GM06990 (cell line): Measurements from ENCODE around the gene SSR3.

Source experiments
- DNase-seq: peaks from one replicate; pipeline ENCODE4 v3.0.0-alpha.2; 2011; ENCODE audit not compliant: insufficient read length; ENCODE audit errors: extremely low read depth
- H3K27me3 ChIP-seq: replicated peaks from 2 replicates; pipeline ENCODE4 v1.6.0; 2011; ENCODE audit warnings: low read length; ENCODE audit not compliant: control insufficient read depth, insufficient read depth
- H3K36me3 ChIP-seq: 2 replicates; pipeline ENCODE4 v1.5.1; 2011; ENCODE audit warnings: low read length; ENCODE audit not compliant: control insufficient read depth, insufficient read depth
- H3K4me3 ChIP-seq: replicated peaks from 2 replicates; pipeline ENCODE4 v1.5.1; 2011; ENCODE audit warnings: low read depth, mild to moderate bottlenecking, control low read depth, low read length
- TF ChIP-seq, protein P1 (sequence below): IDR thresholded peaks from 2 replicates; pipeline ENCODE4 v1.5.1; 2011; ENCODE audit warnings: low read length, control low read depth, mild to moderate bottlenecking, inconsistent platforms; ENCODE audit not compliant: insufficient read depth, poor library complexity, severe bottlenecking

Gene SSR3

DNA sequence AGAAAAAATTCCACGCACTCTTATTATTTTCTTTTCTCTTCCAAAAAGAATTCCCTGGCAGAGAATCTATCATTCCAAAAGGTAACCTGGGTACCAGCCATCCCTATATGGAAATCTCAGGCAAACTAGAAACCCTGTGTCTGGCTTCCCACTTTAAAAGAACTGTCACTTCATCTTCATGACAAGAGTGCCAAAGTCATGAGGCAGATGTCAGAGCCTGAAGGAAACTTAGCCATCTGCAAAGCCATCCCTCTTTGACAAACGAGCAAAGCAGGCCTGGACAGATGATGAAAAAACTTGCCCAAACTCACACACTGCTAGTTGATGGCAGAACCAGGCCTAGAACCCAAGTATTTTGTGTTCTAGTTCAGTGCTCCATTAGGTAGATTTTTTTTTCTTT, 15.9 kb downstream of the SSR3 start:
- TF ChIP-seq, protein P1, sequence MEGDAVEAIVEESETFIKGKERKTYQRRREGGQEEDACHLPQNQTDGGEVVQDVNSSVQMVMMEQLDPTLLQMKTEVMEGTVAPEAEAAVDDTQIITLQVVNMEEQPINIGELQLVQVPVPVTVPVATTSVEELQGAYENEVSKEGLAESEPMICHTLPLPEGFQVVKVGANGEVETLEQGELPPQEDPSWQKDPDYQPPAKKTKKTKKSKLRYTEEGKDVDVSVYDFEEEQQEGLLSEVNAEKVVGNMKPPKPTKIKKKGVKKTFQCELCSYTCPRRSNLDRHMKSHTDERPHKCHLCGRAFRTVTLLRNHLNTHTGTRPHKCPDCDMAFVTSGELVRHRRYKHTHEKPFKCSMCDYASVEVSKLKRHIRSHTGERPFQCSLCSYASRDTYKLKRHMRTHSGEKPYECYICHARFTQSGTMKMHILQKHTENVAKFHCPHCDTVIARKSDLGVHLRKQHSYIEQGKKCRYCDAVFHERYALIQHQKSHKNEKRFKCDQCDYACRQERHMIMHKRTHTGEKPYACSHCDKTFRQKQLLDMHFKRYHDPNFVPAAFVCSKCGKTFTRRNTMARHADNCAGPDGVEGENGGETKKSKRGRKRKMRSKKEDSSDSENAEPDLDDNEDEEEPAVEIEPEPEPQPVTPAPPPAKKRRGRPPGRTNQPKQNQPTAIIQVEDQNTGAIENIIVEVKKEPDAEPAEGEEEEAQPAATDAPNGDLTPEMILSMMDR: no peak
- peaks cover 8% of the 10 kb centered on the region for H3K36me3 ChIP-seq
- no peak overlapping the region for H3K4me3 ChIP-seq
- DNase-seq: no peak
- H3K27me3 ChIP-seq: no peaks in the 10 kb centered on the region

DNA sequence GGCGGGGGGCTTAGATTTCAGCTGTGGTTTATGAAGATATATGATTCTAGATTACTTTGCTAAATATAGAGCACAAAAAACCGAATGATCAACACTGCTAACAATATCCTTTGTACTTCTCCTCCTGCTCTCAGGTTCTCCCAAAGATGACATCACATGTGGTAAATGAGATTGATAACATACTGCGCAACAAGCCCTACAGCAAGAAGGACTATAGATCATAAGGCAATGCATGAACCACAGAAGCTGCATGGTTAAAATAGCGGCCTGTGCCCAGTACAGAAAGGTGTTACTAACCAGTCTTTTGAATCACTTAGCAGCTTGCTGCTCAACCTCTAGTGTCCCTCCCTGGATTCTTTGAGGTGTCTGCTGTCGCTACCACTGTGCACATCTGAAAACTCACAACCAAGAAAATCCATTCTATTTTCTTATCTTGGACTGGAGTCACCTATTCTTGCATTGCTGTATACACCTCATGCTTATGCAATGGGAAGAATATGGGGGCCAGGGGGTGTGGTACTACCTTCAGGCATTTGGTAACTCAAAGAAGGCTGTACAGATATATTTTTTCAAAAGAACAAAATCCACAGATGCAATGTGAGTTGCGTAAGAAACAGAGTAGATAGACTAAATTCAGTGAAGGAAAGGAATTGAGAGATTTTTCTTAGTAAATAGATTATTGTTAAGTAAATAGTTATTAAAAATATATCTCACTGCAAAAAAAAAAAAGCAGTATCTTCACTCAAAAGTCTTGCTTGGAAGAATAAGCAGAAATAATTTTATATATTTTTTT, 18.2 kb downstream of the SSR3 start:
- no peak overlapping the region for H3K4me3 ChIP-seq
- no peak for DNase-seq
- H3K27me3 ChIP-seq: no peaks in the 10 kb centered on the region
- H3K36me3 ChIP-seq: peaks cover 2% of the 10 kb centered on the region
- TF ChIP-seq, protein P1: no peak

DNA sequence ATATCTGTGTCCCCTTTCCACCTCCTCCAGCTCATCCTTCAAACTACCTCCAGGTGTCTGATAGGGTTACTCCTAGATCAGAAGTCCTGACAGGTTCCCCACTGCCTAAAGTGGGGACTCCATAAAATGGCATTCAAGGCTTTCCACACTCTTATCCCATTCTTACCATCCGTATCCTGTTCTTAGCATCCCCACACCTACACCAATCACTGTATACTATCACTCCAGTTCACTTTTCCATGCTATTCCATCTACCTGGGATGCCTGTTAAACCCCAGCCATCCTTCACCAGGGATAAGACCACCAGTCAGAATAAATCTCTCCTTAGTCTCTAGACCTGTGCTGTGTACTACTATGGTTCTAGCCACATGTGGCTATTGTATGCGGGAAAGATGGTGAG, 19.1 kb downstream of the SSR3 start:
- Histone ChIP-seq H3K36me3 (peaks cover 2% of the 10 kb centered on the region), H3K27me3 (no peaks in the 10 kb centered on the region), H3K4me3 (no peak overlapping the region)
- TF ChIP-seq, protein P1: no peak
- DNase-seq: no peak

- peaks cover 2% of the 10 kb centered on the region for H3K36me3 ChIP-seq
- no peak for DNase-seq
- H3K27me3 ChIP-seq: no peaks in the 10 kb centered on the region
- TF ChIP-seq, protein P1: no peak
- no peak overlapping the region for H3K4me3 ChIP-seq
Observed at GRCh38 chr3:156535162-156535627, 19.7 kb downstream of the SSR3 start.

- TF ChIP-seq, protein P1: no peak
- Histone ChIP-seq H3K27me3 (no peaks in the 10 kb centered on the region), H3K36me3 (no peaks in the 10 kb centered on the region), H3K4me3 (no peak overlapping the region)
- no peak for DNase-seq
Observed at GRCh38 chr3:156533205-156533604, 21.7 kb downstream of the SSR3 start.

GRCh38 chr3:156532730-156533129, 22.2 kb downstream of the SSR3 start:
- no peak for DNase-seq
- TF ChIP-seq, protein P1: no peak
- Histone ChIP-seq H3K27me3 (no peaks in the 10 kb centered on the region), H3K36me3 (no peaks in the 10 kb centered on the region), H3K4me3 (no peak overlapping the region)
